Measurements from ENCODE around the gene RIN2. TPM values are rescaled to one million over a fixed set of nuclear protein-coding genes. Genes with fewer than 3 reads are reported as not detected.

RIN2 gene
- total RNA-seq, 1 donor from 2014 or later: 0.75 TPM

DNA sequence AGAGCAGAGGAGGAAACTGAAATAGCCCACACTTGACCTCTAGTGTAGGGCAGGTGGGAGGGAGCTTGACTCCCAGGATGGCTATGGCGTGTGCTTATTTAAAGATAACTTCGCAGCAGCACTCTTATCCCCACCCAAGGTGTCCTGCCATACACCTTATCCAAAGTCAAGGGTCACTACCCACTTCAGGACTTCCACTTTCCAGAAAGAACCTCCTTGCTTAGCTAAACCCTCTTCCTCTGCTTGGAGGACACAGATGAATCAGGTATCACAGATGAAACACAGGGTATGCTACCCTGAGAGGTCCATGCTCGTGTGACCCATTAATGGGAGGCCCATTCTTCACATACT, 2.3 kb downstream of the RIN2 start:
- intact Hi-C loops (cut with micrococcal nuclease): no loop called here
- H3K4me3 Mint-ChIP-seq: no peak overlapping the region

DNA sequence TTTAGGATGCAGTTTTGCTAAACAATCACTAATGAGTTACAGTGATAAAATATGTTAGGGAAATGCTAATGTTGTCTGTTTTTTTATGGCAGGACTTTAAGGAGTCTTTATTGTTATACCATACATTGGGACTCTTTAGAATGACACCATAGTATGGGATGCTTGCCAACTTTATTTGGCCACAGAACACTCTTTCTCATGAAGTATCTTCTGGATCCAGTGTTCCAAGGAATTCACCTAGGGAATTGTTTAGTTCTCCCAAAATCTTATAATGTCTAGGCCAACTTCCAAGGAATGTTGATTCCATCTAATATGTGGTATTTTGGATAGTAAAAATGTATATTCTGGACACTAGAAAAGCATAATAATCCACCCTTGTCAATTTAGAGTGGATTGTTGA, 3.3 kb downstream of the RIN2 start:
- Mint-ChIP-seq H3K27ac (no peak overlapping the region), H3K4me3 (no peak overlapping the region), H3K36me3 (ENCODE audit: low read depth) (no peaks in the 10 kb centered on the region), H3K4me1 (peaks cover 13% of the 10 kb centered on the region), H3K27me3 (peaks cover 29% of the 10 kb centered on the region), H3K9me3 (no peaks in the 10 kb centered on the region)
- ChIA-PET POLR2A (no interaction called here), CTCF (no interaction called here)
- ATAC-seq (ENCODE audit: low read depth) (no peak), DNase-seq (no peak)
- intact Hi-C loops (cut with micrococcal nuclease): no loop called here
- TF ChIP-seq, protein P1, sequence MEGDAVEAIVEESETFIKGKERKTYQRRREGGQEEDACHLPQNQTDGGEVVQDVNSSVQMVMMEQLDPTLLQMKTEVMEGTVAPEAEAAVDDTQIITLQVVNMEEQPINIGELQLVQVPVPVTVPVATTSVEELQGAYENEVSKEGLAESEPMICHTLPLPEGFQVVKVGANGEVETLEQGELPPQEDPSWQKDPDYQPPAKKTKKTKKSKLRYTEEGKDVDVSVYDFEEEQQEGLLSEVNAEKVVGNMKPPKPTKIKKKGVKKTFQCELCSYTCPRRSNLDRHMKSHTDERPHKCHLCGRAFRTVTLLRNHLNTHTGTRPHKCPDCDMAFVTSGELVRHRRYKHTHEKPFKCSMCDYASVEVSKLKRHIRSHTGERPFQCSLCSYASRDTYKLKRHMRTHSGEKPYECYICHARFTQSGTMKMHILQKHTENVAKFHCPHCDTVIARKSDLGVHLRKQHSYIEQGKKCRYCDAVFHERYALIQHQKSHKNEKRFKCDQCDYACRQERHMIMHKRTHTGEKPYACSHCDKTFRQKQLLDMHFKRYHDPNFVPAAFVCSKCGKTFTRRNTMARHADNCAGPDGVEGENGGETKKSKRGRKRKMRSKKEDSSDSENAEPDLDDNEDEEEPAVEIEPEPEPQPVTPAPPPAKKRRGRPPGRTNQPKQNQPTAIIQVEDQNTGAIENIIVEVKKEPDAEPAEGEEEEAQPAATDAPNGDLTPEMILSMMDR (IDR thresholded peaks at IDR 0.05): no peak

More for the DNA sequence above, 2.3 kb downstream of the RIN2 start:
- POLR2A ChIA-PET: no interaction called here
- Mint-ChIP-seq H3K27ac (no peak overlapping the region), H3K9me3 (no peaks in the 10 kb centered on the region), H3K27me3 (peaks cover 29% of the 10 kb centered on the region), H3K4me1 (peaks cover 13% of the 10 kb centered on the region), H3K36me3 (ENCODE audit: low read depth) (no peaks in the 10 kb centered on the region)
- TF ChIP-seq, protein P1 (IDR thresholded peaks at IDR 0.05): no peak
- DNase-seq (no peak), ATAC-seq (ENCODE audit: low read depth) (no peak)
- CTCF ChIA-PET: no interaction called here

DNA sequence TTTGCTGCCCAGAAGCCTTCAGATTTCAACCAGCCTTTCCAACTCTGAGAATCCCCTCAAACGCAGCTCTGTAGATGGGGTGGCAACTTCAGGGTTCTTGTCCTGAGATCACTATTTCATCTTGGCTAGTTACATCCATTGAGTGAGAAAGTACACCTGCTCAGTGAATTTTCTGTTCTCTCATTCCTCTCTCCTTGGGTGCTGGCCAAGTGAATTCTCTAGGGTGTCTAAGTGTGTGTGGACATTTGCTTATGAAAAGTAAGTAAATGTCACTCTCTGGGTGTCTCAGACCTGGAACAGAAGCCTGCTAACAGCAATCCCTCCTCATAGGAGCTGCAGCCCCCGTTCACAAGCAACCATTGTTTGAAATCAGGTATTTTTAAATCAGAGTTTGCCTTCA, 3.8 kb downstream of the RIN2 start:
- peaks cover 10% of the 10 kb centered on the region for H3K4me1 Mint-ChIP-seq
- no peak overlapping the region for H3K27ac Mint-ChIP-seq
- H3K9me3 Mint-ChIP-seq: no peaks in the 10 kb centered on the region
- intact Hi-C loops (cut with micrococcal nuclease): no loop called here
- ChIA-PET CTCF (no interaction called here), POLR2A (no interaction called here)
- TF ChIP-seq, protein P1 (IDR thresholded peaks at IDR 0.05): no peak
- ATAC-seq (ENCODE audit: low read depth) (no peak), DNase-seq (no peak)
- peaks cover 27% of the 10 kb centered on the region for H3K27me3 Mint-ChIP-seq
- no peak overlapping the region for H3K4me3 Mint-ChIP-seq
- no peaks in the 10 kb centered on the region for H3K36me3 Mint-ChIP-seq (ENCODE audit: low read depth)

DNA sequence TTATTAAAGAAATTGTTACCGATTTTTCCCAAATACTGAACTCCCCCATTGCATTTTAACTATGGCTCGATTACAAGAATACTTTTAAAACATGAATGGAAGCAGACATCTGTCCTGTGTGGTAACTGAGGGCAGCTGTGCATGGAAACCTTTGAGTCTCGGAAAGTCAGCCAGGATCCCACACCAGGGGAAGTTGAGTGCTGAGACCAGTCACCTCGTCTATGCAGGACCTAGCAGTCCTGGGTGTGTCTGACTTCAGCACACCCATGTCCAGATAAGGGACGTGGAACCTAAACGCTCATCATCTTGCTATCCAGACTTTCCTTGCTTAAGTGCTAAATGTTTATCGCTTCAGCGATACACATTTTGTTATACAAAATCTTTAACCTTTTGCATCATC, 6.1 kb downstream of the RIN2 start:
- Mint-ChIP-seq H3K27me3 (peaks cover 18% of the 10 kb centered on the region), H3K27ac (no peak overlapping the region), H3K9me3 (no peaks in the 10 kb centered on the region), H3K4me3 (no peak overlapping the region), H3K36me3 (ENCODE audit: low read depth) (no peaks in the 10 kb centered on the region), H3K4me1 (peaks cover under 1% of the 10 kb centered on the region)
- intact Hi-C loops (cut with micrococcal nuclease): no loop called here
- TF ChIP-seq, protein P1 (IDR thresholded peaks at IDR 0.05): no peak
- ATAC-seq (ENCODE audit: low read depth): no peak
- ChIA-PET CTCF (no interaction called here), POLR2A (no interaction called here)
- no peak for DNase-seq

DNA sequence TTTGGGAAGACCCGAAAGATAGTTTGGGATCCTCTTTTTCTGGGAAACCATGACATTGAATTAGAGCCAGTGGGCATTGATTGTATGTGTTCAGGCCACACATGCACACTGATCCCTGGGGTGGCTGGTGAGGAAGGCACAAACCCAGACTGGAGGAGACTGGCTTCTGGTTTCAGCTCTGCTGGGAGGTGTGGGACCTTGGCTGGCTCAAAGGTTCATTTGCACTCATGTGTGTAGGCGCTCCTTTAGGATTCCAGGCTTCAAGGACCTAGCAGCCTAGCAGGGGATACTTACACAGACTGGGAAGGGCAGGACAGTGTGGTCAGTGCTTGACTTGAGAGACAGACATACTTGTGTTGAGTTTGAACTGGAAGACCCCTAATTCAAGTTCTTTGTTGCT, 7.2 kb downstream of the RIN2 start:
- TF ChIP-seq, protein P1 (IDR thresholded peaks at IDR 0.05): no peak
- H3K4me1 Mint-ChIP-seq: no peaks in the 10 kb centered on the region
- H3K36me3 Mint-ChIP-seq (ENCODE audit: low read depth): no peaks in the 10 kb centered on the region
- H3K9me3 Mint-ChIP-seq: no peaks in the 10 kb centered on the region
- ATAC-seq (ENCODE audit: low read depth): no peak
- peaks cover 16% of the 10 kb centered on the region for H3K27me3 Mint-ChIP-seq
- POLR2A ChIA-PET: no interaction called here
- CTCF ChIA-PET: no interaction called here
- H3K27ac Mint-ChIP-seq: no peak overlapping the region
- no peak overlapping the region for H3K4me3 Mint-ChIP-seq
- intact Hi-C loops (cut with micrococcal nuclease): no loop called here
- no peak for DNase-seq

Measured in activated B cell treated with CpG ODN at 0.5 μM for 24 hours (primary cell).